Mesenchymal stem cell (in vitro differentiated cells and primary cell): ENCODE results near the gene LRFN2.
A peak's percentile ranks its signal among the peaks of the same experiment; 100 is the strongest.

ENCODE experiments used
- DNase-seq: peaks from one replicate; pipeline ENCODE4 v3.0.0-alpha.2; 2013
- H2AFZ ChIP-seq: one replicate; pipeline ENCODE4 v1.6.1; 2013; ENCODE audit warnings: low read depth, mild to moderate bottlenecking, control low read depth, inconsistent platforms, low read length, moderate library complexity
- H2AK5ac ChIP-seq: 2 replicates; pipeline ENCODE4 v1.6.1; 2013; ENCODE audit warnings: low read length, moderate library complexity, mild to moderate bottlenecking, inconsistent platforms; ENCODE audit not compliant: severe bottlenecking
- H2BK120ac ChIP-seq: one replicate; pipeline ENCODE4 v1.6.1; 2013; ENCODE audit warnings: low read depth, mild to moderate bottlenecking, inconsistent platforms, low read length, moderate library complexity
- H2BK12ac ChIP-seq, 2 experiments: one replicate each; pipeline ENCODE4 v1.6.1; 2013; ENCODE audit warnings: inconsistent platforms in 2 of 2, low read length in 2 of 2, mild to moderate bottlenecking in 2 of 2, moderate library complexity in 2 of 2, control low read depth in 1 of 2
- H2BK15ac ChIP-seq: one replicate; pipeline ENCODE4 v1.6.1; 2013; ENCODE audit warnings: mild to moderate bottlenecking, low read depth, inconsistent platforms; ENCODE audit not compliant: poor library complexity, severe bottlenecking
- H2BK5ac ChIP-seq: 2 replicates; pipeline ENCODE4 v1.6.1; 2013; ENCODE audit warnings: low read depth, mild to moderate bottlenecking, low read length, control low read depth, inconsistent platforms; ENCODE audit not compliant: poor library complexity, severe bottlenecking
- H3K14ac ChIP-seq, 2 experiments: one replicate each; pipeline ENCODE4 v1.6.1; 2013; ENCODE audit warnings: inconsistent platforms in 2 of 2, low read length in 2 of 2, control low read depth in 1 of 2, mild to moderate bottlenecking in 1 of 2, moderate library complexity in 1 of 2
- H3K18ac ChIP-seq, 2 experiments: one replicate each; pipeline ENCODE4 v1.6.1; 2013; ENCODE audit warnings: inconsistent platforms in 2 of 2, low read length in 2 of 2, control low read depth in 1 of 2, low read depth in 1 of 2, mild to moderate bottlenecking in 1 of 2
- H3K23ac ChIP-seq, 2 experiments: one replicate each; pipeline ENCODE4 v1.6.1; 2013; ENCODE audit warnings: inconsistent platforms in 2 of 2, low read length in 2 of 2, mild to moderate bottlenecking in 2 of 2, moderate library complexity in 2 of 2, control low read depth in 1 of 2
- H3K27ac ChIP-seq: 2 replicates; pipeline ENCODE4 v1.5.1; 2013; ENCODE audit warnings: mild to moderate bottlenecking, moderate library complexity, low read length, control low read depth, inconsistent platforms; ENCODE audit not compliant: poor library complexity, severe bottlenecking
- H3K27me3 ChIP-seq, 2 experiments: 2 replicates each; pipeline versions ENCODE4 v1.6.1 to v1.7.0; 2013; ENCODE audit warnings: low read length in 2 of 2, mild to moderate bottlenecking in 2 of 2, moderate library complexity in 2 of 2, control low read depth in 1 of 2, inconsistent platforms in 1 of 2; ENCODE audit not compliant: control insufficient read depth in 1 of 2, insufficient read depth in 1 of 2
- H3K36me3 ChIP-seq, 2 experiments: 2 replicates each; pipeline versions ENCODE4 v1.6.1 to v1.7.0; 2013; ENCODE audit warnings: low read length in 2 of 2, control low read depth in 1 of 2, inconsistent platforms in 1 of 2, low read depth in 1 of 2, mild to moderate bottlenecking in 1 of 2; ENCODE audit not compliant: insufficient read depth in 2 of 2, control insufficient read depth in 1 of 2
- H3K4ac ChIP-seq, 2 experiments: one replicate each; pipeline ENCODE4 v1.6.1; 2013; ENCODE audit warnings: inconsistent platforms in 2 of 2, low read length in 2 of 2, mild to moderate bottlenecking in 2 of 2, moderate library complexity in 2 of 2, control low read depth in 1 of 2, low read depth in 1 of 2
- H3K4me1 ChIP-seq: 2 replicates; pipeline ENCODE4 v1.6.1; 2013; ENCODE audit warnings: low read depth, low read length, control low read depth; ENCODE audit not compliant: control insufficient read depth, insufficient read depth
- H3K4me2 ChIP-seq: 2 replicates; pipeline ENCODE4 v1.6.1; 2013; ENCODE audit warnings: low read length, mild to moderate bottlenecking, inconsistent platforms; ENCODE audit not compliant: poor library complexity, severe bottlenecking
- H3K4me3 ChIP-seq, 2 experiments: 2 replicates each; pipeline versions ENCODE4 v1.5.1 to v1.7.0; 2013; ENCODE audit warnings: low read length in 2 of 2, mild to moderate bottlenecking in 2 of 2, control low read depth in 1 of 2, low read depth in 1 of 2; ENCODE audit not compliant: insufficient read depth in 1 of 2
- H3K79me1 ChIP-seq: replicated peaks from 2 replicates; pipeline ENCODE4 v1.6.1; 2013; ENCODE audit warnings: mild to moderate bottlenecking, control low read depth, low read length, inconsistent platforms; ENCODE audit not compliant: poor library complexity, severe bottlenecking
- H3K9ac ChIP-seq: 2 replicates; pipeline ENCODE4 v1.7.0; 2013; ENCODE audit warnings: mild to moderate bottlenecking, low read length, moderate library complexity
- H3K9me3 ChIP-seq: 2 replicates; pipeline ENCODE4 v1.7.0; 2013; ENCODE audit warnings: mild to moderate bottlenecking, low read length; ENCODE audit not compliant: control insufficient read depth
- H4K8ac ChIP-seq: one replicate; pipeline ENCODE4 v1.6.1; 2013; ENCODE audit warnings: inconsistent platforms, mild to moderate bottlenecking, low read length, moderate library complexity
- H4K91ac ChIP-seq: one replicate; pipeline ENCODE4 v1.6.1; 2013; ENCODE audit warnings: mild to moderate bottlenecking, low read length, inconsistent platforms
- WGBS: methylation state at CpG from one replicate; pipeline ENCODE4 v1.1.7; 2013; ENCODE audit warnings: mixed read lengths; 5-methylcytosine and 5-hydroxymethylcytosine counted together

The LRFN2 gene

DNA sequence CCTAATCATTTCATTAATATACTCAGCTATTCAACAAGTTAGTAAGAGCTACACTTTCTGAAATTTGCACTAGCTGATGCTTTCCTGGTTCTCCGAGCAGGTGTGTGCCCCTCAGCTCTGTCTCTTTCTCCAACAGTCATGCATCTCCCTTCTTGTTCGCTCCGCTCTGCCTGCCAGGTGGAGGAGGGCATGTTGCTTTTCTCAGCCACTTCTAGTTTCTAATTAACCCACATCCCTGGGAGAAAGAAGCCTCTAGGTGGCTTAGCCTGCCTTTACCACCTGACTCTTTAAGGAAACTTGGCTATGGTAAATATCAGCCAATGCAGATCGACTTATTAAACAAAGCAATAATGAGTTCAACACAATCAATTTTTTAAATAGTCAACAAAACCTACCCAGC is 34.2 kb downstream of the LRFN2 start:
- Histone ChIP-seq H3K14ac (no peak overlapping the region), H2BK12ac (no peak overlapping the region), H2BK120ac (no peak overlapping the region), H3K27ac (no peak overlapping the region), H4K8ac (no peak overlapping the region), H3K23ac (no peak overlapping the region), H2AFZ (no peak overlapping the region), H2BK5ac (no peak overlapping the region), H4K91ac (no peak overlapping the region), H3K4me2 (no peak overlapping the region), H3K18ac (no peak overlapping the region), H3K4ac (no peak overlapping the region), H3K9ac (no peak overlapping the region), H3K4me3 (no peak overlapping the region), H3K9me3 (no peaks in the 10 kb centered on the region), H2AK5ac (no peak overlapping the region), H3K79me1 (no peaks in the 10 kb centered on the region), H3K36me3 (no peaks in the 10 kb centered on the region), H2BK15ac (no peak overlapping the region), H3K4me1 (no peaks in the 10 kb centered on the region), H3K27me3 (peaks cover 6 to 30% of the 10 kb centered on the region in 2 experiments)
- WGBS = 89% methylated on average over 4 of the region's 4 CpGs
- no peak for DNase-seq

DNA sequence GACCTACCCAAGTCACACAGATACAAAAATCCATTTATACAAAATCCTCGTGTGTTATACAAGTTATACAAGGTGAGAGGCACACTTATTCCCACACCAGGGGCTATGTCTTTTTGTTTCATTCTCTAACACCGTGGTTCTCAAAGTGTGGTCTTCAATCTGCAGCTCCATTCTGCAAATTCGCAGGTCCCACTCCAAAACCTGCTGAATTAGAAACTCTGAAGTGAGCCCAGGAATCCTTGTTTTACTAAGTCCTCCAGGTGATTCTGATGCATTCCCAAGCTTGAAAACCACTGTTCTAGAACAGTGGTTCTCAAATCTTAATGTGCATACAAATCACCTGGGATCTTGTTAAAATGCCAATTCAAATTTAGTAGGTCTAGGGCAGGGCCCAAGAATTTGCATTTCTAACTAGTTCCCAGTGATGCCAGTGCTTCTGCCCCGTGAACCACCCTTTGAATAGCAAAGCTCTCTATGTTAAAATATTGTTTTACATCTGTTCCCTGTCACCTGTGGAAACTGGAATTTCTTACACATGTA is 35.1 kb downstream of the LRFN2 start:
- Histone ChIP-seq H2AK5ac (no peak overlapping the region), H3K27me3 (peaks cover 6 to 37% of the 10 kb centered on the region in 2 experiments), H4K91ac (no peak overlapping the region), H2BK15ac (no peak overlapping the region), H3K36me3 (no peaks in the 10 kb centered on the region), H3K23ac (no peak overlapping the region), H2BK5ac (no peak overlapping the region), H4K8ac (no peak overlapping the region), H3K79me1 (no peaks in the 10 kb centered on the region), H3K18ac (no peak overlapping the region), H2BK12ac (no peak overlapping the region), H3K4me1 (no peaks in the 10 kb centered on the region), H3K4ac (no peak overlapping the region), H2BK120ac (no peak overlapping the region), H3K4me3 (no peak overlapping the region), H3K9ac (no peak overlapping the region), H3K27ac (no peak overlapping the region), H3K9me3 (no peaks in the 10 kb centered on the region), H3K14ac (no peak overlapping the region), H2AFZ (no peak overlapping the region), H3K4me2 (no peak overlapping the region)
- no peak for DNase-seq
- whole genome bisulfite sequencing = 68% methylated on average over 4 of the region's 4 CpGs

DNA sequence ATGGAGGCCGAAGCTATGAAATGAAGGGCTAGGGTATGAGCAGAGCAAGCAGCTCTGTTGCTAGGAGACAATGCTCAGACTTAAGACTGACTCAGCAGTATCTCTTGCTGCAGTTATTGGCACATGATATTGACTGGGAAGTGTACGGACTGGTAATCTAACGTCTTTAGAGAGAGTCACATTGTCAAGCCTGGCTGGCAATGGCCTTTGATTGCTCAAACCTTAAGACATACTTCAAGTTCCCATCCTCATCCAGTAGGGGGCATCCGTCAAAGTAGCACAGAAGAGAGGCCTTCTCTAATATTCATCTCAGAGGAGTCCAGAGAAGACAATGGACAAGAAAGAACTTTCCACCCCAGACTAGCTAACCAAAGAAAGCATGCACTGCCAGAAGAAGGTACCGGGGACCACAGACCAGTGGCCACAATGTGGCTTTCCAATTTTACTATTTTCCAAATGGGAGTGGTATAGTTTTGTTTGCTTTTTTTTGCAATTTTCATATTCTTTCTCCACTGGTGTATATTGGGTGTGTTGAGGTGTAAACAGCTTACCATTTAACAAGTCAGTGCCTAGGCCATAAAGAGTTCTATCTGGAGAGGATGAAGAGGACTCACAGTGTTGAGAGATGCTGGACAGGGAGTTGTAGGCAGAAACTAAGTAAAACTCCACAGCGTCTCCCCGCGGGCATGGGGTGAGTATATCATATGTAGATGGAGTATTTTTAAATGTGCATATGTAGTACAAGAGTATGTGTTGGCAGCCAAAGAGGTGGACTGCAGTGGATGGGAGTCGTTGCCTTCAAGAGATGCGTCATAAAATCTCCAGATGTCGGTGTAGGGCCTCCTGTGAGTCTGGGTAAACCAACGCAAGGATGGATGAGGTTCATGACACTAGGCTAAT is 36.7 kb downstream of the LRFN2 start:
- Histone ChIP-seq H4K91ac (no peak overlapping the region), H2BK15ac (no peak overlapping the region), H3K18ac (no peak overlapping the region), H3K23ac (no peak overlapping the region), H2AK5ac (no peak overlapping the region), H3K9me3 (no peaks in the 10 kb centered on the region), H2AFZ (no peak overlapping the region), H2BK12ac (no peak overlapping the region), H3K36me3 (no peaks in the 10 kb centered on the region), H3K4me1 (peaks cover 2% of the 10 kb centered on the region), H3K4me3 (no peak overlapping the region), H3K9ac (no peak overlapping the region), H3K4me2 (no peak overlapping the region), H4K8ac (no peak overlapping the region), H3K27ac (no peak overlapping the region), H2BK120ac (no peak overlapping the region), H3K27me3 (peaks cover 13 to 40% of the 10 kb centered on the region in 2 experiments), H3K79me1 (no peaks in the 10 kb centered on the region), H3K4ac (no peak overlapping the region), H3K14ac (no peak overlapping the region), H2BK5ac (no peak overlapping the region)
- peak; percentile 57 for DNase-seq
- WGBS = 85% methylated on average over 12 of the region's 12 CpGs

DNA sequence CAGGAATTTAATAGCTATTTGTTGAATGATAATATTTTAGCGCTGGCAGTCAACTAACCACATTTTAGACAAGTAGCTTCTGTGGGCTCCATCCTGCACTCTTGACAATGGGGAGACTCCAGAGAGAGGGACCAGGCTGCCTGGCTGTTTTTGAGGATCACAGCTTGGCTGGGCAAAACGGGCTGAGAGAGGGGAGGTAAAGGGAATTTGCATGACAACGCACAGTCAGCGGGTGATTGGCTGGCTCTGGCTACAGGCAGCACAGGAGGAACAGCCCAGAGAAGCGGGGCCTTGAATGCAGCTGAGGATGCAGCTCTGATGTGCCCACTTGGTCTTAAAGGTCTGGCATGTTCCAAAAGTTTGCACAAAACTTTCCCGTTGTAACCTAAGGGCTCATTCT is 41.2 kb downstream of the LRFN2 start:
- H2AK5ac ChIP-seq = no peak overlapping the region
- no peaks in the 10 kb centered on the region for H3K9me3 ChIP-seq
- H3K4me2 ChIP-seq = no peak overlapping the region
- H2BK15ac ChIP-seq = no peak overlapping the region
- no peak for DNase-seq
- no peak overlapping the region for H2BK12ac ChIP-seq
- H2BK5ac ChIP-seq = no peak overlapping the region
- H3K9ac ChIP-seq = no peak overlapping the region
- no peak overlapping the region for H2AFZ ChIP-seq
- H3K27me3 ChIP-seq = peaks cover 32 to 40% of the 10 kb centered on the region in 2 experiments
- H2BK120ac ChIP-seq = no peak overlapping the region
- WGBS = 43% methylated on average over 5 of the region's 6 CpGs
- H3K18ac ChIP-seq = no peak overlapping the region
- H3K79me1 ChIP-seq = no peaks in the 10 kb centered on the region
- no peak overlapping the region for H3K4ac ChIP-seq
- H3K36me3 ChIP-seq = no peaks in the 10 kb centered on the region
- H3K23ac ChIP-seq = no peak overlapping the region
- no peak overlapping the region for H4K91ac ChIP-seq
- no peak overlapping the region for H3K4me3 ChIP-seq
- H3K14ac ChIP-seq = no peak overlapping the region
- no peak overlapping the region for H3K27ac ChIP-seq
- H3K4me1 ChIP-seq = peaks cover 2% of the 10 kb centered on the region
- H4K8ac ChIP-seq = no peak overlapping the region
